Measurements from ENCODE around the gene PALLD. TPM values are rescaled to one million over a fixed set of nuclear protein-coding genes. Genes with fewer than 3 reads are reported as not detected.
A peak's percentile ranks its signal among the peaks of the same experiment; 100 is the strongest.

Gene PALLD
- total and polyA plus RNA-seq, 12 donors: 169 to 1,537 (median 667) TPM

DNA sequence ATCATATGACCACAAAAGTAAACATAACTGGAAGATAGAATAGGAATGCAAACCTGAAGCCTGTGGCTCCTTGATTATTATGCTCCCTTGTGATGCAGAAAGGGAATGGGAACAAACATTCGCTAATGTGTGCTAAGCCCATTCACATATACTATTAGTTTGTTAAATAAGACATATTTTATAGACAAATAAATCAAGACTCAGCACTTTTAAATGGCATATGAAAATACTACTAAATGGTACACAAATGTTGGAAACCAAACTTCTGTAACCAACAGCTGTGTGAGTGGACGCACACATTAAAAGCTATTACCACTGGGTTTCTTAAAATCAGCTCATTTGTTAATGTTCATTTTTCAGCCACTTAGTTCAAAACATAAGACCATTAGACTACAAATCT lies 417.2 kb downstream of the PALLD start:
- Histone ChIP-seq H3K4me1 (peaks cover 0 to 31% (median 11%) of the 10 kb centered on the region in 9 donors), H3K9me3 (no peaks in the 10 kb centered on the region), H3K27ac (peak overlapping the region in 7 of 10 donors; percentile 15 to 54 (median 38)), H3K36me3 (peaks cover 0 to 88% (median 23%) of the 10 kb centered on the region in 9 donors), H3K4me3 (no peak overlapping the region), H3K27me3 (no peaks in the 10 kb centered on the region)
- ATAC-seq (no peak), DNase-seq (no peak)
- 93 to 96% methylated on average over 2 of the region's 2 CpGs for WGBS, 2 donors
- intact Hi-C loops (cut with DNase I): loop anchor here in 5 of 10 donors (5.0 to 10.0 kb wide), 5 partner anchors 79 to 399 kb away; no protein-coding TSS in a partner anchor
- TF ChIP-seq CTCF (IDR thresholded peaks at IDR 0.05): no peak

DNA sequence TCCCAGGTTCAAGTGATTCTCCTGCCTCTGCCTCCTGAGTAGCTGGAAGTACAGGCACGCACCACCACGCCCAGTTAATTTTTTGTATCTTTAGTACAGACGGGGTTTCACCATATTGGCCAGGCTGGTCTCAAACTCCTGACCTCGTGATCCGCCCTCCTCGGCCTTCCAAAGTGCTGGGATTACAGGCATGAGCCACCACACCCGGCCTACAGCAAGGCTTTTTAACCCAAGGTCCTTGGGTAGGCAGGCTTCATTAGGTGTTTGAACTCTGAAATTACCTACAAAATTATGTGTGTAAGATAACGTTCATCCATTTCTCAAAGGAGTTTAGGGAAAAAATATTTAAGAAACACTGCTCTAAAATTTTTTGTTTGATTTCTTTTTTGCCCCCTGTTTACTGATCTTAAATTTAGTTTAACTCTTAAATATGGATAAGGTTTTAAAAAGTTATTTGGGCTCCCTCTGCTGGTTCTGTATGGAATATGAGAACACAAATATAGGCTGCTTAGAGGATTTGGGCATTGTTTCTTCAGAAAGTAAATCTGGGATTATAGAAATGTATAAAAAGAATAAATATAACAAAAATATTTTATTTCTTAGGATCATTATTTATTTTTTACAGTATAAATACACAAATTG lies 420.4 kb downstream of the PALLD start:
- H3K9me3 ChIP-seq: no peaks in the 10 kb centered on the region
- H3K27me3 ChIP-seq: no peaks in the 10 kb centered on the region
- DNase-seq: no peak
- TF ChIP-seq CTCF (IDR thresholded peaks at IDR 0.05): peak; percentile 16 to 75 (median 67)
- peaks cover 0 to 28% (median 7%) of the 10 kb centered on the region in 9 donors for H3K4me1 ChIP-seq
- peaks cover 0 to 83% (median 33%) of the 10 kb centered on the region in 9 donors for H3K36me3 ChIP-seq
- peak overlapping the region in 1 of 10 donors; percentile 20 for H3K27ac ChIP-seq
- H3K4me3 ChIP-seq: no peak overlapping the region
- ATAC-seq: peak in 1 of 8 donors; percentile 28
- intact Hi-C loops (cut with DNase I): loop anchor here in 7 of 10 donors (2.0 to 10.0 kb wide), 5 partner anchors 82 to 402 kb away; no protein-coding TSS in a partner anchor
- WGBS, 2 donors: 69 to 75% methylated on average over 8 of the region's 8 CpGs

GRCh38 chr4:168919706-168920324 lies 423.0 kb downstream of the PALLD start:
- Histone ChIP-seq H3K27me3 (no peaks in the 10 kb centered on the region), H3K4me1 (peaks cover 0 to 15% (median 7%) of the 10 kb centered on the region in 9 donors), H3K9me3 (no peaks in the 10 kb centered on the region), H3K36me3 (peaks cover 0 to 80% (median 28%) of the 10 kb centered on the region in 9 donors), H3K4me3 (no peak overlapping the region), H3K27ac (peak overlapping the region; percentile 5 to 65 (median 46))
- DNase-seq (no peak), ATAC-seq (peak in 7 of 8 donors; percentile 12 to 86 (median 58))
- TF ChIP-seq CTCF (IDR thresholded peaks at IDR 0.05): no peak
- intact Hi-C loops (cut with DNase I): loop anchor here (2.0 to 10.0 kb wide), 14 partner anchors 85 to 647 kb away; no protein-coding TSS in a partner anchor
- 65 to 68% methylated on average over 4 of the region's 4 CpGs for WGBS, 2 donors

- no peaks in the 10 kb centered on the region for H3K9me3 ChIP-seq
- H3K27me3 ChIP-seq: no peaks in the 10 kb centered on the region
- 87% methylated on average over 6 of the region's 6 CpGs for WGBS, 2 donors
- intact Hi-C loops (cut with DNase I): loop anchor here in 9 of 10 donors (5.0 to 10.0 kb wide), 12 partner anchors 84 to 647 kb away; no protein-coding TSS in a partner anchor
- no peak for ATAC-seq
- DNase-seq: no peak
- TF ChIP-seq CTCF (IDR thresholded peaks at IDR 0.05): no peak
- H3K36me3 ChIP-seq: peaks cover 0 to 81% (median 30%) of the 10 kb centered on the region in 9 donors
- peaks cover 0 to 15% (median 7%) of the 10 kb centered on the region in 9 donors for H3K4me1 ChIP-seq
- no peak overlapping the region for H3K4me3 ChIP-seq
- peak overlapping the region in 8 of 10 donors; percentile 35 to 65 (median 50) for H3K27ac ChIP-seq
Observed at GRCh38 chr4:168920441-168921065, 423.7 kb downstream of the PALLD start.
